Activated CD4-positive, alpha-beta T cell treated with anti-CD3 and anti-CD28 coated beads, Interleukin-2, amount 50 U/mL, for 1 hour (primary cell): ENCODE results near the gene RBCK1.
"Not testable (repeated sequence)": the region's sequence is repeated elsewhere in the genome, so short reads cannot be mapped to it uniquely, and the experiment has no call there.

Source experiments
- DNase-seq: peaks from one replicate; pipeline ENCODE4 v3.0.0-alpha.2; 2020

RBCK1 gene

DNA sequence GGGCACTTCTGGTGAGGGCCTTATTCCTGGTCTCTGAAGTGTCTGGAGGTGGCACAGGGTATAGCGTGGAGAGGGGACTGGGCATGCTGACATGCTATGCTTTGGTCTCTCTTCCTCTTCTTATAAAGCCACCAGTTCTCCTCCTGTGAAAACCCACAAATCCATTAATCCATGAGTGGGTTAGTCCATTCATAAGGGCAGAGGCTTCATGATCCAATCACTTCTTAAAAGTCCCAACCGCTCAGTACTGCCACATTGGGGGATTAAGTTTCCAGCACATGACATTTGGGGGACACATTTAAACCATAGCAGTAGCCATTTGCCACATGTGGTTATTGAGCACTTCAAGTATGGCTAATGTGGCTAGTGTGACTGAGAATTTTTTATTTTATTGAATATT lies 31.3 kb upstream of the RBCK1 start:
- DNase-seq = no peak

DNA sequence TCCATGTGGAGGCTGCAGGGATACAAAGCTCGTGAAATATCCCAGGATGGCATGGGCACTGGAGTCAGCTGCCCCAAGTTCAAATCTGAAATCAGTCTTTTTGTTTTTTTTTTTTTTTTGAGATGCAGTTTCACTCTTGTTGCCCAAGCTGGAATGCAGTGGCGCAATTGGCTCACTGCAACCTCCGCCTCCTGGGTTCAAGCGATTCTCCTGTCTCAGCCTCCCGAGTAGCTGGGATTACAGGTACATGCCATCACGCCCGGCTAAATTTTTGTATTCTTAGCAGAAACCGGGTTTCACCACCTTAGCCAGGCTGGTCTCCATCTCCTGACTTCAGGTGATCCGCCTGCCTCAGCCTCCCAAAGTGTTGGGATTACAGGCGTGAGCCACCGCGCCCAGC lies 30.5 kb upstream of the RBCK1 start:
- not testable (repeated sequence) for DNase-seq

GRCh38 chr20:378961-379336 lies 29.1 kb upstream of the RBCK1 start:
- no peak for DNase-seq

DNA sequence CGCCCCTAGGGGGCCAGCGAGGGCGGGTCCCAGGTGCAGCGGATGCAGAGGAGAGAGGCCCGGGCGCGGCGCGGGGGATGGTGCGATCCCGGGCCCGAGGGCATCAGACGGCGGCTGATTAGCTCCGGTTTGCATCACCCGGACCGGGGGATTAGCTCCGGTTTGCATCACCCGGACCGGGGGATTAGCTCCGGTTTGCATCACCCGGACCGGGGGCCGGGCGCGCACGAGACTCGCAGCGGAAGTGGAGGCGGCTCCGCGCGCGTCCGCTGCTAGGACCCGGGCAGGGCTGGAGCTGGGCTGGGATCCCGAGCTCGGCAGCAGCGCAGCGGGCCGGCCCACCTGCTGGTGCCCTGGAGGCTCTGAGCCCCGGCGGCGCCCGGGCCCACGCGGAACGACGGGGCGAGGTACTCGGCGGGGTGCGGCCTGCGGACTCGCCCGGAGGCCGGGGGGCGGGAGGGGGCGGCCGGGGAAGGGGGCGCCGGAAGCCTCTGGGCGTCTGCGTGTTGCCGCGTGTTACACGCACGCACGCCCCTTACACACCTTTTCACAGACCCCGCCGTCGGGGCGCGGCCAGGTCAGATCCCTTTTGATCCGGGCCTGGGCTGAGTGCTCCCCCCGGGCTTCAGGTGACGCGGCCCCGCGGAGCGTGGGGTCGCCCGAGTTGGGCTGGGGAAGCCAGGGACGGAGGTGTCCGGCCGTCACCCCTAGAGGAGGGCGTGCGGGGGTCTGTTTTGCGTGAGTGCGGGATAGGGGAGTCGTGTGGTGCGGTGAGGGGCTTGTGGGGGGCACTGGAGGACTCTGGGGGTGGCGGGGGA lies 27.1 kb upstream of the RBCK1 start:
- peak; percentile 55 for DNase-seq

GRCh38 chr20:381581-382290 lies 26.4 kb upstream of the RBCK1 start:
- peak; percentile 60 for DNase-seq

DNA sequence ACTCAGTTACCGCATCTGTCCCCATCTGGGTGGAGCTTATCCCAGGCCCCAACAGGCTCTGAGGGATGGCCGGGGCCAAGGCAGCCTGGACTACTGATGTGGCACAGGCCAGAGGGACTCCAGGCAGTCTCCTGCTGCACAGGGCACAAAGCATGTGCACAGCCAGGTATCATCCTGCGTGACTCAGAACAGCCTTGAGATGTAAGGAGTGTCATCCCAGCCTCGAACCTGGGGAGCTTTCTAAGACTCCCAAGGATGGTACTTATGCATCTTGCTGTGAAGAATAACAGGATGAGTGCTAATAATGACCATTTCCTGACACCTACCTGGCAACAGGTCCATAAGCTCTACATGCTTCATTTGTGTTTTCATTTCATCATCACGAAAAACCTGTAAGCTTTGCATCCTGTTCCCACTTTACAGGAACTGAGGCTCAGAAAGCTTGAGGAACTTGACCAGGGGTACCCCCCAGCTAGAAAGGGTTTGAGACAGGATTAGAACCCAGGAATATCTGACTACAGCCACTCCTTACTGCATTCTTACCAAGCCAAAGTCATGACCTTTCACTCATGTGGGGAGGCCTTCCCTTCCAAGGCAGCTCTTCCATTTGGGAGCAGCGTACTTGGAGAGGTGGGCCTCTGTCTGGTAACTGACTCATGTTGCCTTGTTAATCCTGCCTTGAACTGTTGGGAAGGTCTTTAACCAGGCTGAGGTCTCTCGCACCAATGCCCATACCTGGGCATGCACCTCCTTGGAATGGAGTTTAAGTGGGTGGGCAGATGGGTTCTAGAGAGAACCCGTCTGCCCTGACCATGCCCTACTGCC lies 25.6 kb upstream of the RBCK1 start:
- no peak for DNase-seq

DNA sequence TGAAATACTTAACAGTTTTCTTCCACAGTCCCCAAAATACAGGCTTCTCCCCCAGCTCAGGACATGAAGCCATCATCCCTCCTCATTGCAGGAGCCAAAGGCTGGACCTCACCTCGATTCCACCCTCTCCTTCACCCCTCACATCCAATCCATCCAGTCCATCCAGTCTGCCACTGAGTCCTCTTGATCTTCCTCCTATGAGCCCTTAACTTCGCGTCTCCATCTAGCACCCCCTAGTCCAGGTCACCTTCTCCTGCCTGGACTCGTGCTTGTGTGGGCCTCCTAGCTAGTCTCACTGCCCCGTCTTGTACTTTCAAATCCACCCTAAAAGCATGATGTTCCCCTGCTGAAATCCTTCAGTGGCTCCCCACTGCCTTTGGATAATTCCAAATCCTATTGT lies 24.2 kb upstream of the RBCK1 start:
- DNase-seq = no peak

DNA sequence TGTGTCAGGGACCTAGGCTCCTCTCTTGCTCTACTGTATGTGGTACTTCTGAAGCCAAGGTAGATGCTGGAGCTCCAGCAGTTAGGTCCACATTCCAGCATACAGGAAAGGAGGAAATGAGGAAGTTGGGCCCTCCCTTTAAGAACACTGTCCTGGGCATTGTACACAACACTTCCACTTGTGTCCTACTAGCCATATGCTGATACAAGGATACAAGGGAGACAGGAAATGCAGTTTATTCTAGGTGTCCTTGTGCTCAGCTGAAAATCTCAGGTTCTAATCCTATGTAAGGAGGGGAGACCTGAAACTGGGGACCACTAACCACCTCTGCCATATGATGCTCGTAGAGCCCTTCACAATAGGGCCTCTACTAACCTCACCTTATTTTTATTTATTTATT lies 23.4 kb upstream of the RBCK1 start:
- no peak for DNase-seq

DNA sequence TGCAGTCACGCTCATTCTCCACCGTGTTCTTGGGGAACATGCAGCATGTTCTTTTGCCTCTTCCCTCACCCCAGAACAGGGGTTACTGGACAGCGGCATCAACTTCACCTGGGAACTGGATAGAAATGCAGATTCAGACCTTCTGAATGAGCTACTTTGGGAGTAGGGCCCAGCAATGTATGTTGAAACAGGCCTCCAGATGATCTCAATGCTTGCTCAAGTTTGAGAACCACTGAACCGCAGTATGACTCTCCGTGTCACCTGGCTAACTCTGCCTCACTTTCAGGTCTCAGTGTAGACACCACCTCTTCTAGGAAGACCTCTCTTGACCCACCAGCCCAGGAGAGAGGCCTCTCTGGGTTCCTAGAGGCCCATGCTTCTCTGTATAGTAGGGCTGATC lies 22.7 kb upstream of the RBCK1 start:
- no peak for DNase-seq

DNA sequence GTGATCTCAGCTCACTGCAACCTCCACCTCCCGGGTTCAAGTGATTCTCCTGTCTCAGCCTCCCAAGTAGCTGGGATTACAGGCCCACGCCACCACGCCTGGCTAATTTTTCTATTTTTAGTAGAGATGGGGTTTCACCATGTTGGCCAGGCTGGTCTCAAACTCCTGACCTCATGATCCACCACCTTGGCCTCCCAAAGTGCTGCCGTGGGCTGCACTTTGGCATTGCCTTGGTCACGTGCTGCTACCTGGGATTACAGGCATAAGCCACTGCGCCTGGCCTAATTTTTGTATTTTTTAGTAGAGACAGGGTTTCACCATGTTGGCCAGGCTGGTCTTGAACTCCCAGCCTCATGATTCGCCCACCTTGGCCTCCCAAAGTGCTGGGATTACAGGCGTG lies 21.5 kb upstream of the RBCK1 start:
- not testable (repeated sequence) for DNase-seq

DNA sequence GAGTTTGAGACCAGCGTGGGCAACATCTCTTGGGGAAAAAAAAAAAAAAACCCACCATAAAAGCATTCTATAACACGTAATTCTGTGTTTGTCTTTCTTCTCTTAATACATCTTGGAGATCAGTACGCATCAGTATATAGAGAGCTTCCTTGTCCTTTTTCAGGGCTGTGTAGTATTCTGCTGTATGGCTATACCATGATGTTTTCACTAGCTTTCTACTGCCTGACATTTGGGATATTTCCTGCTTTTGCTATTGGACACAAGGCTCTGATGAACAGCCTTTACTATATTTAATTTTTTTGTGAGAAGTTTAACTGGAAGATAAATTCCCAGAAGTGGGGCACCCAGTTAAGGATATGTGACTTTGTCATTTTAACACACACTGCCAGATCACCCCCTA lies 20.6 kb upstream of the RBCK1 start:
- no peak for DNase-seq

- DNase-seq = no peak
Observed at GRCh38 chr20:388034-388994, 19.8 kb upstream of the RBCK1 start.

DNA sequence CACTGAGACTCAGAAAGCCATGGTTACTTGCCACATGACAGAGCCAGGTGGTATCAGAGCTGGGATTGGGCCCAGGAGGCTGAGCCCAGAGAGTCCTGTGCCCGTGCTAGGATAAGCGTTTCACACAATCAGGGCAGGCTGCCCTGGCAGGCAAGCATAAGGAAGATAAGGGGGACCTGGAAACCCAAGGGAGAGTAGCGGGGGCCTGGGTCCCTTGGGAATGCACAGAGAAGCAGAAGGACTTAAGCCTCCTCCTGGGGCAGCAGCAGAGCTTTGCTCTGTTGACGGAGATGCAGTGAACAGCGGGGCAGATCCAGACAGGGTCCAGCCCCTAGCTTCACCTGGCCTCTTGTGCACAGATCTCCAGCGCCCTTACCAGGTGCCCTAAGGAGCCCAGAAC lies 18.9 kb upstream of the RBCK1 start:
- DNase-seq = no peak

DNA sequence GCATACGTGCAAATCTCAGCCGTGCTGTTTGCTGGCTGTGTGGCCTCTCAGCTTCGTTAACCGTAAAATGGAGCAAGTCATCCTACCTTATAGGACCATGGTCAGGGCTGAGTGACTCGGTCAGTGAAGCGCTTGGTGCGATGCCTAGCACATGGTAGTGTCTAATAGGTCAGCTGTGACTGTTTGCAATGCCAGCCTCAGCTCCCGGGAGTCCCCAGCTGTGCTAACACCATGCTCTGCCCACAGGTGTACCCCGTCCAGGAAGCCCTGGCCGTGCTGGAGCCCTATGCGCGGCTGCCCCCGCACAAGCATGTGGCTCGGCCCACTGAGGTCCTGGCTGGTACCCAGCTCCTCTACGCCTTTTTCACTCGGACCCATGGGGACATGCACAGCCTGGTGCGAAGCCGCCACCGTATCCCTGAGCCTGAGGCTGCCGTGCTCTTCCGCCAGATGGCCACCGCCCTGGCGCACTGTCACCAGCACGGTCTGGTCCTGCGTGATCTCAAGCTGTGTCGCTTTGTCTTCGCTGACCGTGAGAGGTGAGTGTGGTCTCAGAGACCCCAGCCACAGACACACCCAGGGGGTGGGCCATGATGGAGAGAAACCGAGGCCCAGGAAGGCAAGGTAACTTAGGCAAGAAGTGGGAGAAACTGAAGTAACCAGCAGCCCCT lies 16.9 kb upstream of the RBCK1 start:
- no peak for DNase-seq

GRCh38 chr20:393296-393695 lies 14.8 kb upstream of the RBCK1 start:
- DNase-seq = not testable (repeated sequence)

DNA sequence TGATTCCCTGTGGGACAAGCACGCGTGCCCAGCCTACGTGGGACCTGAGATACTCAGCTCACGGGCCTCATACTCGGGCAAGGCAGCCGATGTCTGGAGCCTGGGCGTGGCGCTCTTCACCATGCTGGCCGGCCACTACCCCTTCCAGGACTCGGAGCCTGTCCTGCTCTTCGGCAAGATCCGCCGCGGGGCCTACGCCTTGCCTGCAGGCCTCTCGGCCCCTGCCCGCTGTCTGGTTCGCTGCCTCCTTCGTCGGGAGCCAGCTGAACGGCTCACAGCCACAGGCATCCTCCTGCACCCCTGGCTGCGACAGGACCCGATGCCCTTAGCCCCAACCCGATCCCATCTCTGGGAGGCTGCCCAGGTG lies 11.9 kb upstream of the RBCK1 start:
- no peak for DNase-seq

GRCh38 chr20:396619-397431 lies 11.3 kb upstream of the RBCK1 start:
- DNase-seq = no peak

DNA sequence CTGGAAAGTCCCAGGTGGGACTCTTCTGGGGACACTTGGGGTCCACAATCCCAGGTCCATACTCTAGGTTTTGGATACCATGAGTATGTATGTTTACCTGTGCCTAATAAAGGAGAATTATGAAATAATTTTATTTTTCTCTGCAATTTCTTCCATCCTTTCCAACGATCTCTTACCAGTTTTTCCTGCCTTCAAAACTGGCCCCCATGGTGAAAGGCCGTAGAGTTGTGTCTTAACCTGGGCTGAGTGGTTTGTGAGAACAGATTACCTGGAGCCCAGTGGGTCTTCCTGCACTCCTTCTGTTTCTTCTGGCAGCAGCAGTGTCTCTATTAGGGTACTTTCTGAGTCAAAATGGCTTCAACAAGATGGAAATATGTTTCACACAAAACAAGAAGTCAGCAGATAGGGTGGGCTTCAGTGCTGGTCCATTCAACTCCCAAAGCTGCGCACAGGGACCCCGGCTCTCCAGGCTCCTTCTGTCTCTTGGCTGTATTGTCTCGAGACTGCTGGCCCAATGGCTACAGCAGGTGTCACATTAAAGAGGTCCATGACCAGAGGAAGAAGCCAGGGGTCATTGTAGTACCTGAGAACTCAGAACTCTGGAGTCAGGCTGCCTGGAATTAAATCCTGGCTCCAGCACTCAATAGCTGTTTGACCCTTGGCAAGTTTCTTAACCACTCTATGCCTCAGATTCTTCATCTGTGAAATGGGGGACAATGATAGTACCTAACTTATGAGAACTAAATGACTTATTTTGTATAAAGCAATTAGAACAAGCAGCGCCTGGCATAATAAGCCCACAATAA lies 10.5 kb upstream of the RBCK1 start:
- no peak for DNase-seq

DNA sequence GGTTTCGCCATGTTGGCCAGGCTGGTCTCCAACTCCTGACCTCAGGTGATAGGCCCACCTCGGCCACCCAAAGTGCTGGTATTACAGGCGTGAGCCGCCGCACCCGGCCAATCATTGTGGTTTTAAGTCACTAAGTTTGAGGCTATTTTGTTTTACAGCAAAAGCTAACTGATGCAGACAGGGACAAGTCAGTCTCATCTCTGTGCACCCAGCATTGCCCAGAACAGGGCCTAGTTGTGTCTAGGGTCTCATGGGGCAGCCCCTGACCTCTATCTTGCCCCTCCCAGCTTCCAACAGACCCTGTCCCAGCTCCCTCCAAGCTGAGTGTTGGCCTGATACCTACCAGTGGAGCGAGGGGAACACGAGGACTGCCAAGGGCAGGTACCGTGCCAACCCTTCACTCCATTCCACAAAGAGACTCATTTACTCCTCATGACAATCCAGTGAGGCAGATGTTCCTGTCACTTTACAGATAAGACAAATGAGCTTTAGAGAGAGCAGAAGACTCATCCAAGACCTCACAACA lies 8.9 kb upstream of the RBCK1 start:
- no peak for DNase-seq

DNA sequence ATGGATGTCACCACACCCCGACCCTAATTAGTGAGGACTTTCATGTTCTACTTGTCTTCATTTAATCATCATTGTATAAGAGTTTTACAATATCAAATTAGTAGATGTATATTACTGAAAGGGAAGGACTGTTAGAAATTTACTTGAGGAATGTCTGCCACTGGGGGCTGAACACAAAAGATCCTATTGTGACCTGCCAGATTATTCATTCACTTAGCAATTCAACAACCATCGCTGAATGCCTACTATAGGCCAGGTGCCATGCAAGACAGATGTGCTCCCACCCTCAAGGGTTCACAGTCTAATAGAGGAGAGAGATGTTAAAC lies 8.0 kb upstream of the RBCK1 start:
- DNase-seq = no peak
